Subcutaneous abdominal adipose tissue (tissue), 5 donors: ENCODE measurements around the gene PNMA1.

ENCODE experiments used
- H3K27ac ChIP-seq: one replicate; pipeline ENCODE4 v1.7.0; 2013; ENCODE audit warnings: low read depth, mild to moderate bottlenecking, inconsistent platforms, low read length, moderate library complexity
- H3K27me3 ChIP-seq, 5 donors: one replicate each; pipeline ENCODE4 v1.7.0; 2013; ENCODE audit warnings: low read length in 5 of 5, inconsistent platforms in 1 of 5; ENCODE audit not compliant: control insufficient read depth in 5 of 5, insufficient read depth in 4 of 5
- H3K36me3 ChIP-seq, 5 donors: one replicate each; pipeline ENCODE4 v1.7.0; 2013; ENCODE audit warnings: low read length in 5 of 5; ENCODE audit not compliant: control insufficient read depth in 5 of 5, insufficient read depth in 5 of 5
- H3K4me1 ChIP-seq, 5 donors: one replicate each; pipeline ENCODE4 v1.7.0; 2013; ENCODE audit warnings: low read length in 5 of 5, mild to moderate bottlenecking in 3 of 5, moderate library complexity in 1 of 5; ENCODE audit not compliant: control insufficient read depth in 5 of 5, insufficient read depth in 5 of 5
- H3K4me3 ChIP-seq, 5 donors: one replicate each; pipeline ENCODE4 v1.7.0; 2013; ENCODE audit warnings: low read length in 5 of 5, low read depth in 1 of 5
- H3K9ac ChIP-seq, 5 donors: one replicate each; pipeline ENCODE4 v1.7.0; 2013; ENCODE audit warnings: low read length in 5 of 5, mild to moderate bottlenecking in 4 of 5, moderate library complexity in 3 of 5
- H3K9me3 ChIP-seq, 5 donors: one replicate each; pipeline ENCODE4 v1.7.0; 2013; ENCODE audit warnings: low read length in 5 of 5; ENCODE audit not compliant: control insufficient read depth in 5 of 5
- donor health status: healthy.
- donor health status: healthy.
- donor health status: healthy.
- donor health status: healthy.
- donor health status: healthy.

The PNMA1 gene

DNA sequence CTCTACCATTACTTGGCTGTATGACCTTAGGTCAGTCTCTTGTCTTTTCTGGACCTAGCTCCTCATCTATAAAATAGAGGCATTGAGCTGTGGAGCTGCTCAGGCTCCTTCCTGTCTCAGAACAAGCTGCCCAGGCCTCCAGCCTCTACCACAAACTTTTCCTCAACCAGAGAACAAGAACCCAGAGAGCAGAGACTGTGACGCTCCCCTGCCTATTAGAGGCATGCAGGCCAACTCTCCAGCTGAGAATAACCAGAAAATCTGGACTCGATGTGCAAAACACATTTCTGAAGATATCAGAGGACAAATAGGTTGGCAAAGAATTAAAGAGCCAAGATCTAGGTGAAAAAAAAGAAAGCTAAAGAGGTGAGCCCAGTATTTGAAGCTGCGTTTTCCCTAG, 17.8 kb upstream of the PNMA1 start:
- no peaks in the 10 kb centered on the region for H3K9me3 ChIP-seq
- no peak overlapping the region for H3K4me3 ChIP-seq
- H3K27ac ChIP-seq: peak overlapping the region; percentile 7
- H3K36me3 ChIP-seq: peaks cover 6 to 72% (median 59%) of the 10 kb centered on the region in 5 donors
- H3K9ac ChIP-seq: no peak overlapping the region
- H3K4me1 ChIP-seq: peaks cover 5 to 22% (median 17%) of the 10 kb centered on the region in 5 donors
- no peaks in the 10 kb centered on the region for H3K27me3 ChIP-seq

DNA sequence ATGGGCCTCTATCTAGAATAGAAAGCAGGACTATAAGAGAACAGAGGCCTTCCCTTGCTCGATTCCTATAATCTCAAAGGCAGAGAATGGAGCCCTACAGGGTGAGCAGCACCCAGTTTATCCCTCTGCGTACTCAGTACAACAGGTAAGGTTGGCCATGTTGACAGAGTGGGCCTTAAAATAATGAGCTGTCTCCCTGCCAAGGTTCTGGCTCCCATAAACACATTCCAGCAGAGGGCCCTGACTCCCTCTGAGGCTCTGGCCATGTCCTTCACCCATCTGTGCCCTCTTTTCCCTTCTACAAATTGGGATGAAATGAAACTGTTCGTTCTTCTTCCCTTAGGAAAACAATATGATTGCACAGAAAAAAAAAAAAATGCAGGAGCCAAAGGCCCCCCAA, 16.9 kb upstream of the PNMA1 start:
- Histone ChIP-seq H3K27ac (no peak overlapping the region), H3K4me3 (no peak overlapping the region), H3K4me1 (peaks cover 7 to 31% (median 25%) of the 10 kb centered on the region in 5 donors)

DNA sequence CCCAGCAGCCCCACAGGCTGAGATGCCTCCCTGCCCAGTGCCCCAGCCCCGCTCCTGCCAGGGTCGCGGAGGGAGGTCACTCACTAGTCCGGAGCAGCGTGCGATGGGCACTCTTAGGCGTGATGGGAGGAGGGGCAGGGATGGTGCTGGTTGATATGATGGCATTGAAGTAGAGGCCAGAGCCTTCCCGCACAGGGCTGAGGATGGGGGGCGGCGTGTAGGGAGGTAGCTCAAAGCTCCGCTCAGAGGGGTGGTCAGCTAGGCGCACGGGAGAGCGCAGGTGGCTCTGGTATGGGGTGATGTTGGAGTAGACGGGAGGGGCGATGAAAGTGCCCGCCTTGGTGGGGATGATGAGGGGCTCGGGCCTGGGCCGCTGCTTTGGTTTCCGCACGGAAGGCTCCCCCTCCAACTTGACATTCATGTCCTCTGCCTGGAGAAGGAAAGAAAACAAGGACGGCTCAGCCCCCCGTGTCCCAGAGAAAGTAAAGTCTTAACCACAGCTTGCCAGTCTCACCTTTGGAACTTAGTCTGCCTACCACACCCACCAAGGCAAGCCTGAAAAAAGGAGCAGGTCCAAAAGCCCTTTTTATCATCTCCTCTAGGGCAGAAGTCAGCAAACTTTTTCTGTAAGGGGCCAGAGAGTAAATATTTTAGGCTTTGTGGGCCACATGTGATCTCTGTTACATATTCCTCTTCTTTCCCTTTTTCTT, 15.5 kb upstream of the PNMA1 start:
- Histone ChIP-seq H3K36me3 (peaks cover 3 to 74% (median 66%) of the 10 kb centered on the region in 5 donors), H3K9me3 (no peaks in the 10 kb centered on the region), H3K27me3 (no peaks in the 10 kb centered on the region), H3K4me1 (peaks cover 17 to 45% (median 39%) of the 10 kb centered on the region in 5 donors), H3K27ac (peak overlapping the region; percentile 97), H3K9ac (peak overlapping the region in 2 of 5 donors; percentile 14 to 37), H3K4me3 (no peak overlapping the region)

More for the DNA sequence above, 16.9 kb upstream of the PNMA1 start:
- Histone ChIP-seq H3K27me3 (no peaks in the 10 kb centered on the region), H3K9me3 (no peaks in the 10 kb centered on the region), H3K36me3 (peaks cover 6 to 72% (median 61%) of the 10 kb centered on the region in 5 donors), H3K9ac (no peak overlapping the region)

DNA sequence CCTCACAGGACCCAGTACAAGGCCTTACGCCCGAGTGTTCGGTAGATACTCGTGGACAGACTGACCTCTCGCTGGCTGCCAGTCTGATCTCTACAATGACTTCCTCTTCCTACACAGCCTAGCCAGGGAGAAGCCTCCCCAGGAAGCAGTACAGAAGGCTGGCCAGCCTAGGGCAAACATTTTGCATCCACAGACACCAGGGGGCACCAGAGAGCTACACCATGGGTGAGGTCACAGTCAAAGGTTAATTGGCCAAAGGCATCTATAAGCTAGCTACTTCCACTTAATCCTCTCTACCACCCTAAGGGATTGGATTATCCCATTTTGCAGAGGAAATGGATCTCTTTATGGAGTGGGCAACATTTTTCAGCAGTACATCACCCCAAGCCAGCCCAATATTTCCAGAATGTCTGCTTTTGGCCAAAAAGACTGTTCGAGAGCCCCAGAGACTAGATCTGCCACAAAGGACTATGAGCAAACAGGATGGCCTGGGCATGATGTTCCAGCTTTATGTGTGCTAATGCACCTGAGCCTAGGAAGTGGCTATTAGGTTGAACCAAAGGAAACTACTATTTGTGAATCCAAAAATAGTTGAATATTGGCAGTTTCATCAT, 14.6 kb upstream of the PNMA1 start:
- H3K4me3 ChIP-seq: peak overlapping the region in 2 of 5 donors; percentile 4 to 11
- peaks cover 3 to 68% (median 60%) of the 10 kb centered on the region in 5 donors for H3K36me3 ChIP-seq
- peak overlapping the region in 4 of 5 donors; percentile 4 to 58 (median 32) for H3K9ac ChIP-seq
- peaks cover 25 to 53% (median 48%) of the 10 kb centered on the region in 5 donors for H3K4me1 ChIP-seq
- H3K27ac ChIP-seq: peak overlapping the region; percentile 97
- no peaks in the 10 kb centered on the region for H3K9me3 ChIP-seq
- no peaks in the 10 kb centered on the region for H3K27me3 ChIP-seq

DNA sequence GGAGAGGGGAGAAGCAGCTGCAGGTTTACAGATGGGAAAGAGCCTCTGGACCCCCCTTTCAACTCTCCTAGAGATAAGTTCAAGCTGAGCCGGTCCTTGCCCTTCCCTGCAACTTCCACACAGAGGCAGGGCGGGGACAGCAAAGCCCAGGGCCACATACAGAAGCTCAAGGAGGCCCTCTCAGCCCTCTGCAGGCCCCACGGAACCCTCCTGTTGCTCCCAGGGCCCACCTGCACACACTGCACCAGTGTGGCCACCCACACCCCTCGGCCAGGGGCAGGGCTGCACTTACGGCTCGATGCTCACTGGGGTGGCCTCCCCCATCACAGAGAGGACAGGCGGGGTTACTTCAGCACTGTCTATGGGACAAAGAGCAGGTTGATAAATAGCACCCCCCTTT, 13.0 kb upstream of the PNMA1 start:
- H3K9ac ChIP-seq: peak overlapping the region in 1 of 5 donors; percentile 65
- H3K9me3 ChIP-seq: no peaks in the 10 kb centered on the region
- peak overlapping the region; percentile 97 for H3K27ac ChIP-seq
- peaks cover 31 to 69% (median 64%) of the 10 kb centered on the region in 5 donors for H3K4me1 ChIP-seq
- no peak overlapping the region for H3K4me3 ChIP-seq
- peaks cover 4 to 74% (median 66%) of the 10 kb centered on the region in 5 donors for H3K36me3 ChIP-seq
- no peaks in the 10 kb centered on the region for H3K27me3 ChIP-seq

DNA sequence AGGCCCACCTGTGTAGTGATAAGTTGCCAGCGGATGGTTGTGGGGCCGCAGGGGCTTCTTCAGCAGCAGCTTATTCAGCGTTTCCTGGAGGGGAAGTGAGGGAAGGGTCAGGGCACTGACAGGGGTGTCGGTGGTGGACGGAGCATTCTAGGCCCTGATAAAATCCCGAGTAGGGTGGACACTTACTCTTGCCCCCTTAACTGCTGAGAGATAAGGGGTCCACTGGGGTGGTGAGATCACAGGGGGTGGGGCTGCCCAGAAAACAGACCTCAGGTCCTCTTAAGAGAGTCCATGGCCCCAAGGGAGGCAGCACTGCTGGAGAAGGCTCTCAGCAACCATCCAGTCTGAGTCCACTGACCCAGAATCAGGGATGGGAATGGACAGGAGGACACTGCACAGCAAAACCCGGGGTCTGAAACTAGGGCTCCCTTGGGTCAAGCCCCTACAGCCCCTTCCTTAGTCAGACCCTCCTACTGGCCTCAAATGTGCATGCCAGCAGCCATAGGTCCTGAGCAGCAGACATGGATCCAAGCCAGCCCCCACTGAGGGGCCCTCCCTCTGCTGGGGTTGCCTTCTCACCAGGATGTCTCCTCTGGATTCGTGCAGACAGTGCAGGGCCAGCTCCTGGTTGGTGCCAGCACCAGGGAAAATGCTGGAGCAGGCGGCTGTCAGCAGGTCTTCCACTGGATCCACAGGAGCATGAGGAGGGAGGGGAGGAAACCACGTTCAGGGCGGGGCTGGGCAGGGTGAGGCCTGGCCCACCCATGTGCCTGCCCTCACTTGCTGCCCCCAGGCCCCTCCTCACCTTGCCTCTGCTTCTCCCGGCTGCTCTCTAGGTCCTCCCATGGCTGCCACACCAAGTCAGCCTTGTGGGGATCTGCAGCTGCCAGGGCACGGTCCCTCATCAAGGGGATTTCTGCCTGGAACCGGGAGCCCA, 12.1 kb upstream of the PNMA1 start:
- H3K36me3 ChIP-seq: peaks cover 6 to 77% (median 68%) of the 10 kb centered on the region in 5 donors
- H3K4me1 ChIP-seq: peaks cover 31 to 74% (median 64%) of the 10 kb centered on the region in 5 donors
- H3K27ac ChIP-seq: peak overlapping the region; percentile 97

DNA sequence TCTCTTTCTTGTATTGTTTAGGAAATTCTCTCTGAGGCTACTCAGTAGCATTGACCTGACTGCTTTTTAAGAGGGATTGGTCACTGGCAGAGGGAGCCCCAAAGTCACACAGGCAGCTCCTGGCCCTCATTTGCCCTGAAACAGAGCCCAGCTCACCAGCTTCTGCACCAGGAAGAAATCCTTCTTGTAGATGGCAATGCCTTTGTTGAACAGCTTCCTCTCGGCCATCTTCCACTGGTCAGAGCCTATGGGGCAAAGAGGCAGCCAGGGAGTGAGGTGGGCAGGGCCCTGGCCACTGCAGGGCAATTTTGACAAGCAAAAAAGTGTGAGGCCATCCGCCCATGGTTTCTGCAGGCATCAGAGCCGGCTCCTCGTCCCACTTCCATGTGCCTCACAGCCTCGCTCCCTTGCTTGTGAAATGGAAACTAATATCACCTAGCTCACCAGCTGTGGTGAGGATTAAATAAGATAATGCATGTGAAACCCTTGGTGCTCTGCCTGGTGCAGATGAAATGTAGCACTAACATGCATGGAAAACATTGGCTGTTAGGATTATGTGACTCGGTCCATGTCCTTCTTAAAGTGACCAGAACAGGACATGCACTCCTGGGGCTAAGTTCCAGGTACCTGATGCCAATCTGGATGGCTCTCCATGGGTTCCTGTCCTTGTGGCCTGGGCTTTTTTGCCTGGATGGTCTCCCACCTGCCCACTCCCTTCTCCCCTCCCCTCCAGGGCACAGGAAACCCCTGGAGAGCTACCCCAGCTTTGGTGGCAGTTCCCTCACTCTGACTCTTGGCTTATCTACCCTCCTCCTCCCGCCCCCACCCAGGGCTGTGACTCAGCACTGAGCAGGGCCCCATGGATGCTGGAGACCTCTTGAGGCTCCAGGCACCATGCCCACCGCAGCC, 11.2 kb upstream of the PNMA1 start:
- Histone ChIP-seq H3K9me3 (no peaks in the 10 kb centered on the region), H3K9ac (peak overlapping the region in 4 of 5 donors; percentile 22 to 84 (median 72)), H3K27ac (peak overlapping the region; percentile 97), H3K27me3 (no peaks in the 10 kb centered on the region), H3K36me3 (peaks cover 6 to 78% (median 69%) of the 10 kb centered on the region in 5 donors), H3K4me1 (peaks cover 31 to 74% (median 64%) of the 10 kb centered on the region in 5 donors), H3K4me3 (no peak overlapping the region)

More for the DNA sequence above, 12.1 kb upstream of the PNMA1 start:
- Histone ChIP-seq H3K9me3 (no peaks in the 10 kb centered on the region), H3K27me3 (no peaks in the 10 kb centered on the region), H3K4me3 (no peak overlapping the region), H3K9ac (peak overlapping the region in 2 of 5 donors; percentile 27 to 65)

DNA sequence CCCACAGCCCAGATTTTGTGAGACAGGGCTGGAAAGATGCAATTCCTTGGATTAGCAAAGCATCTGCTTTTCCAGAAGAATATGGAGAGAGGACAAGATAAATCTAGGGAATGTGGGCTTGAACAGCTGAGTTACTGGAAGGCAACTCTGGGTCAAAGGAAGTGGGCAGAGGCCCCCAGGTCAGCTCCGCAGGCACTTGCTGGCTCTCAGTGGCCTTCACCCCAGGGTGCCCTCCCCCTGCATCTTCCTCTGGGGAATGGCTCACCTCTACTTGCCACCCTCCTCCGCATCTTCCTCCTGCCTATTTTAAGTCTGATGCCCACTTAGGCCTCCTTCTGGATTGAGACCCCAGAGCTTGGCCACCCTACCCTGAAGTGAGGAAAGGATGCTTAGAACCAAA, 10.5 kb upstream of the PNMA1 start:
- Histone ChIP-seq H3K36me3 (peaks cover 6 to 79% (median 67%) of the 10 kb centered on the region in 5 donors), H3K9ac (peak overlapping the region; percentile 22 to 84 (median 70)), H3K27me3 (no peaks in the 10 kb centered on the region), H3K4me1 (peaks cover 31 to 74% (median 64%) of the 10 kb centered on the region in 5 donors), H3K4me3 (peak overlapping the region in 1 of 5 donors; percentile 20), H3K9me3 (no peaks in the 10 kb centered on the region), H3K27ac (peak overlapping the region; percentile 97)
